SK-N-SH treated with all-trans-retinoic acid at 6 μM for 48 hours (cell line): ENCODE data around the gene TTC7B.

Experiments used
- ATAC-seq: fragments of 200-7000 bp; cut with Tn5 transposase; 3 replicates; pipeline ENCODE4 v1.9.1; 2020; ENCODE audit warnings: mild to moderate bottlenecking, moderate library complexity
- ARNTL ChIP-seq: fragments of 450-650 bp; formaldehyde crosslinking; IDR thresholded peaks from 2 replicates; pipeline ENCODE4 v1.5.0; 2020; ENCODE audit warnings: low read depth, mild to moderate bottlenecking, moderate library complexity, borderline replicate concordance
- BACH2 ChIP-seq: fragments of 250-450 bp; sonication (Bioruptor Pico); IDR thresholded peaks from 2 replicates; pipeline ENCODE4 v1.9.0; 2021; ENCODE audit warnings: mild to moderate bottlenecking, borderline replicate concordance
- CSDC2 ChIP-seq: fragments of 250-450 bp; sonication (Bioruptor Pico); IDR thresholded peaks from 2 replicates; pipeline ENCODE4 v1.5.0; 2020; ENCODE audit warnings: mild to moderate bottlenecking, moderate library complexity
- ESRRG ChIP-seq: fragments of 250-450 bp; sonication (Bioruptor Pico); IDR thresholded peaks from 2 replicates; pipeline ENCODE4 v1.6.1; 2021; ENCODE audit warnings: mild to moderate bottlenecking
- GLIS3 ChIP-seq: fragments of 250-450 bp; sonication (Bioruptor Pico); IDR thresholded peaks from 2 replicates; pipeline ENCODE4 v1.5.0; 2020; ENCODE audit warnings: mild to moderate bottlenecking, moderate library complexity
- ISL1 ChIP-seq: fragments of 250-450 bp; sonication (Bioruptor Pico); IDR thresholded peaks from 2 replicates; pipeline ENCODE4 v2.1.2; 2022; ENCODE audit warnings: mild to moderate bottlenecking, moderate library complexity
- OSR1 ChIP-seq: fragments of 250-450 bp; sonication (Bioruptor Pico); IDR thresholded peaks from 2 replicates; pipeline ENCODE4 v1.8.0; 2022; ENCODE audit warnings: moderate library complexity, mild to moderate bottlenecking, inconsistent platforms
- PPARA ChIP-seq: fragments of 250-450 bp; sonication (Bioruptor Pico); IDR thresholded peaks from 2 replicates; pipeline ENCODE4 v1.5.0; 2020; ENCODE audit warnings: mild to moderate bottlenecking, borderline replicate concordance
- SNAI2 ChIP-seq: fragments of 250-450 bp; sonication (Bioruptor Pico); IDR thresholded peaks from 2 replicates; pipeline ENCODE4 v1.5.0; 2020; ENCODE audit warnings: mild to moderate bottlenecking, moderate library complexity
- TCF4 ChIP-seq: fragments of 250-450 bp; sonication (Bioruptor Pico); IDR thresholded peaks from 2 replicates; pipeline ENCODE4 v1.8.0; 2021; ENCODE audit warnings: mild to moderate bottlenecking, moderate library complexity, borderline replicate concordance
- ZC3H10 ChIP-seq: fragments of 250-450 bp; sonication (Bioruptor Pico); IDR thresholded peaks from 2 replicates; pipeline ENCODE4 v1.5.1; 2021; ENCODE audit warnings: mild to moderate bottlenecking, moderate library complexity
- ZFP3 ChIP-seq: fragments of 250-450 bp; sonication (Bioruptor Pico); IDR thresholded peaks from 2 replicates; pipeline ENCODE4 v1.5.0; 2020; ENCODE audit warnings: mild to moderate bottlenecking, moderate library complexity
- ZNF565 ChIP-seq: fragments of 450-650 bp; formaldehyde crosslinking; conservative IDR thresholded peaks from 2 replicates; pipeline ENCODE4 v1.5.0; 2020; ENCODE audit warnings: low read depth, mild to moderate bottlenecking, moderate library complexity
- ZNF70 ChIP-seq: fragments of 450-650 bp; formaldehyde crosslinking; IDR thresholded peaks from 2 replicates; pipeline ENCODE4 v1.5.0; 2020; ENCODE audit warnings: mild to moderate bottlenecking, moderate library complexity
- ZNF8 ChIP-seq: fragments of 450-650 bp; formaldehyde crosslinking; IDR thresholded peaks from 2 replicates; pipeline ENCODE4 v1.5.0; 2020; ENCODE audit warnings: mild to moderate bottlenecking, moderate library complexity
- TF ChIP-seq, protein P1 (sequence below): fragments of 250-450 bp; sonication (Bioruptor Pico); IDR thresholded peaks from 2 replicates; pipeline ENCODE4 v1.8.0; 2020; ENCODE audit warnings: mild to moderate bottlenecking, moderate library complexity, borderline replicate concordance
- TF ChIP-seq, protein P2 (sequence below): fragments of 250-450 bp; sonication (Bioruptor Pico); IDR thresholded peaks from 2 replicates; pipeline ENCODE4 v1.5.1; 2020; ENCODE audit warnings: low read depth, mild to moderate bottlenecking, moderate library complexity
- TF ChIP-seq, protein P3 (sequence below): fragments of 250-450 bp; sonication (Bioruptor Pico); IDR thresholded peaks from 2 replicates; pipeline ENCODE4 v1.5.0; 2020; ENCODE audit warnings: mild to moderate bottlenecking, moderate library complexity
- TF ChIP-seq, protein P4 (sequence below): fragments of 250-450 bp; sonication (Bioruptor Pico); IDR thresholded peaks from 2 replicates; pipeline ENCODE4 v1.8.0; 2021; ENCODE audit warnings: low read depth, mild to moderate bottlenecking, moderate library complexity, borderline replicate concordance

Gene TTC7B

DNA sequence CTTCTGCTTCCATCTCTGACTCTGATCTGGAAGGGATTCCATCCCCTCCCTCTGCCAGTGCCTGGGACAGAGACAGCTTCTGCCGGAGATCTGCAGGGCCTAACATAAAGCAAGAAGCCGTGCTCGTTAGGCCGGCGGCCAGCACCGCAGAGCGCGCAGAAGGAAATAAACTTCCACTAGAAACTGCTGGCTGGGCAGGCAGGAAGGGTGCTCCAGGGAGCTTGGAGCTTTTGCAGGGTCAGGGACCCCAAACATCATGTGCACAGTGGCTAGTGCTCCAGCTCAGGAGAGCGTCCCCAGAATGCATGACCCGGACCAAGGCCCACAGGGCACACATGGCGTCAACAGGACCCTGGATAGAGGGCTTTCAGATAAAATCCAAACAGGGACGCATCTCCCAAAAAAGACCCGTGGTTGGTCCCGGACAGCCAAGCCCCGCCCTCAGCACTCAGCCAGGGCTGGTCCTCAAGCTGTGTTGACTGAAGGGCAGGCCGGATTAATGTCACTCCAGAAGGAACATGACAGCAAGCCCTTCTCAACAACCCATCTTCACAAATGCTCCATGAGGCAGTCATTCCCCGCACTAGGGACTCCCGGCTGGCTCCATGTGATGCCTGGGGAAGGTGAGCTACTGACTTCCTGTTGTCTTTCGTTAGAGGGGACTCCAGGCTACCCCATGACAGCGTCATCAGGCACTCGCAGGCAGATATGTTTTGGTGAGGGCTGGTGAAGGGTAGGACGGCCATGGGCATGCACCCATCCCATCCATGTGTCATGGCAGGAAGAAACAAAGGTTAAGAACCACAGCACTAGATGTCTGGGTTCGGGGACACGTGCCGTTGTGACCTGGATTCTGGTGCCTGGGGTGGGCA lies 297.9 kb downstream of the TTC7B start:
- TF ChIP-seq ESRRG (CRISPR knock-in tag) (no peak), ZC3H10 (CRISPR knock-in tag) (no peak), ISL1 (CRISPR knock-in tag) (no peak), TCF4 (CRISPR knock-in tag) (no peak), SNAI2 (CRISPR knock-in tag) (no peak), ZNF8 (CRISPR knock-in tag) (no peak), ZNF565 (no peak)
- TF ChIP-seq, protein P1, sequence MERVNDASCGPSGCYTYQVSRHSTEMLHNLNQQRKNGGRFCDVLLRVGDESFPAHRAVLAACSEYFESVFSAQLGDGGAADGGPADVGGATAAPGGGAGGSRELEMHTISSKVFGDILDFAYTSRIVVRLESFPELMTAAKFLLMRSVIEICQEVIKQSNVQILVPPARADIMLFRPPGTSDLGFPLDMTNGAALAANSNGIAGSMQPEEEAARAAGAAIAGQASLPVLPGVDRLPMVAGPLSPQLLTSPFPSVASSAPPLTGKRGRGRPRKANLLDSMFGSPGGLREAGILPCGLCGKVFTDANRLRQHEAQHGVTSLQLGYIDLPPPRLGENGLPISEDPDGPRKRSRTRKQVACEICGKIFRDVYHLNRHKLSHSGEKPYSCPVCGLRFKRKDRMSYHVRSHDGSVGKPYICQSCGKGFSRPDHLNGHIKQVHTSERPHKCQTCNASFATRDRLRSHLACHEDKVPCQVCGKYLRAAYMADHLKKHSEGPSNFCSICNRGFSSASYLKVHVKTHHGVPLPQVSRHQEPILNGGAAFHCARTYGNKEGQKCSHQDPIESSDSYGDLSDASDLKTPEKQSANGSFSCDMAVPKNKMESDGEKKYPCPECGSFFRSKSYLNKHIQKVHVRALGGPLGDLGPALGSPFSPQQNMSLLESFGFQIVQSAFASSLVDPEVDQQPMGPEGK (CRISPR knock-in tag): no peak
- TF ChIP-seq, protein P2, sequence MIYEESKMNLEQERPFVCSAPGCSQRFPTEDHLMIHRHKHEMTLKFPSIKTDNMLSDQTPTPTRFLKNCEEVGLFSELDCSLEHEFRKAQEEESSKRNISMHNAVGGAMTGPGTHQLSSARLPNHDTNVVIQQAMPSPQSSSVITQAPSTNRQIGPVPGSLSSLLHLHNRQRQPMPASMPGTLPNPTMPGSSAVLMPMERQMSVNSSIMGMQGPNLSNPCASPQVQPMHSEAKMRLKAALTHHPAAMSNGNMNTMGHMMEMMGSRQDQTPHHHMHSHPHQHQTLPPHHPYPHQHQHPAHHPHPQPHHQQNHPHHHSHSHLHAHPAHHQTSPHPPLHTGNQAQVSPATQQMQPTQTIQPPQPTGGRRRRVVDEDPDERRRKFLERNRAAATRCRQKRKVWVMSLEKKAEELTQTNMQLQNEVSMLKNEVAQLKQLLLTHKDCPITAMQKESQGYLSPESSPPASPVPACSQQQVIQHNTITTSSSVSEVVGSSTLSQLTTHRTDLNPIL: no peak
- TF ChIP-seq, protein P3, sequence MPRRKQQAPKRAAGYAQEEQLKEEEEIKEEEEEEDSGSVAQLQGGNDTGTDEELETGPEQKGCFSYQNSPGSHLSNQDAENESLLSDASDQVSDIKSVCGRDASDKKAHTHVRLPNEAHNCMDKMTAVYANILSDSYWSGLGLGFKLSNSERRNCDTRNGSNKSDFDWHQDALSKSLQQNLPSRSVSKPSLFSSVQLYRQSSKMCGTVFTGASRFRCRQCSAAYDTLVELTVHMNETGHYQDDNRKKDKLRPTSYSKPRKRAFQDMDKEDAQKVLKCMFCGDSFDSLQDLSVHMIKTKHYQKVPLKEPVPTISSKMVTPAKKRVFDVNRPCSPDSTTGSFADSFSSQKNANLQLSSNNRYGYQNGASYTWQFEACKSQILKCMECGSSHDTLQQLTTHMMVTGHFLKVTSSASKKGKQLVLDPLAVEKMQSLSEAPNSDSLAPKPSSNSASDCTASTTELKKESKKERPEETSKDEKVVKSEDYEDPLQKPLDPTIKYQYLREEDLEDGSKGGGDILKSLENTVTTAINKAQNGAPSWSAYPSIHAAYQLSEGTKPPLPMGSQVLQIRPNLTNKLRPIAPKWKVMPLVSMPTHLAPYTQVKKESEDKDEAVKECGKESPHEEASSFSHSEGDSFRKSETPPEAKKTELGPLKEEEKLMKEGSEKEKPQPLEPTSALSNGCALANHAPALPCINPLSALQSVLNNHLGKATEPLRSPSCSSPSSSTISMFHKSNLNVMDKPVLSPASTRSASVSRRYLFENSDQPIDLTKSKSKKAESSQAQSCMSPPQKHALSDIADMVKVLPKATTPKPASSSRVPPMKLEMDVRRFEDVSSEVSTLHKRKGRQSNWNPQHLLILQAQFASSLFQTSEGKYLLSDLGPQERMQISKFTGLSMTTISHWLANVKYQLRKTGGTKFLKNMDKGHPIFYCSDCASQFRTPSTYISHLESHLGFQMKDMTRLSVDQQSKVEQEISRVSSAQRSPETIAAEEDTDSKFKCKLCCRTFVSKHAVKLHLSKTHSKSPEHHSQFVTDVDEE (CRISPR knock-in tag): no peak
- TF ChIP-seq, protein P4, sequence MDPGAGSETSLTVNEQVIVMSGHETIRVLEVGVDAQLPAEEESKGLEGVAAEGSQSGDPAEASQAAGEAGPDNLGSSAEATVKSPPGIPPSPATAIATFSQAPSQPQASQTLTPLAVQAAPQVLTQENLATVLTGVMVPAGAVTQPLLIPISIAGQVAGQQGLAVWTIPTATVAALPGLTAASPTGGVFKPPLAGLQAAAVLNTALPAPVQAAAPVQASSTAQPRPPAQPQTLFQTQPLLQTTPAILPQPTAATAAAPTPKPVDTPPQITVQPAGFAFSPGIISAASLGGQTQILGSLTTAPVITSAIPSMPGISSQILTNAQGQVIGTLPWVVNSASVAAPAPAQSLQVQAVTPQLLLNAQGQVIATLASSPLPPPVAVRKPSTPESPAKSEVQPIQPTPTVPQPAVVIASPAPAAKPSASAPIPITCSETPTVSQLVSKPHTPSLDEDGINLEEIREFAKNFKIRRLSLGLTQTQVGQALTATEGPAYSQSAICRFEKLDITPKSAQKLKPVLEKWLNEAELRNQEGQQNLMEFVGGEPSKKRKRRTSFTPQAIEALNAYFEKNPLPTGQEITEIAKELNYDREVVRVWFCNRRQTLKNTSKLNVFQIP (CRISPR knock-in tag): no peak
- ATAC-seq: no peak

DNA sequence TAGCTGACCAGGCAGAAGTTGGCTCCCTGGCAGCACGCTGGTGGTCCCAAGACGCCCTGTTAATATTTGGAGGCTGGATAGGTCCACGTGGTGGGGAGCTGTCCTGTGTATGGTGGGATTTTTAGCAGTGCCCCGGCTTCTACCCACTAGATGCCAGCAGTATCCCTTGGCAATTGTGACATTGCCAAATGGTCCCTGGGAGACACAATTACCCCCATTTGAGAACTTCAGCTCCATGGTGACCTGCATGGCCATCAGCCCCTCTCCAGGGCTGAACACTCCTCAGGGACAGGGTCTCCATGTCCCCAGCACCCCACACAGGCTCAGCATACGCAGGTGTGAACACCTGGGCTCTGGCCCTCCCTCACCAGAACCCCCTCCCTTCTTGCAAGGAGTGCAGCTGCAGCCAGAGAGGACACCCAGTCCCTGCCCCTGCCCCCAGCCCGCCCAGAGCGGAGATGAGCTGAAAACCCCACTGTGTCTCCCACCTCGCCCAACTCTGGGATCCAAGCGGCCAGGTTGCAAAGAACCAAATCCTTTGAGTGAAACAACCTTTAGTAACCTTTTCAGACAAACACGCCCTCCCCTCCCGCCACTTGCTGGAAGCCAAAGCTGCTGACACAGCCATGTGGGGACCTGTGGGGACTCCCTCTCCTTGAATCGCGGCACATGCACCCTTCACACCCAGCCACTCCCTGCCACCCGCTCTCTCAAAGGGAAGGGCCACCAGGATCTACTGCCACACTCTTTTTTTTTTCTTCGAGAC lies 299.0 kb downstream of the TTC7B start:
- no peak for ATAC-seq
- TF ChIP-seq, protein P3 (CRISPR knock-in tag): no peak

DNA sequence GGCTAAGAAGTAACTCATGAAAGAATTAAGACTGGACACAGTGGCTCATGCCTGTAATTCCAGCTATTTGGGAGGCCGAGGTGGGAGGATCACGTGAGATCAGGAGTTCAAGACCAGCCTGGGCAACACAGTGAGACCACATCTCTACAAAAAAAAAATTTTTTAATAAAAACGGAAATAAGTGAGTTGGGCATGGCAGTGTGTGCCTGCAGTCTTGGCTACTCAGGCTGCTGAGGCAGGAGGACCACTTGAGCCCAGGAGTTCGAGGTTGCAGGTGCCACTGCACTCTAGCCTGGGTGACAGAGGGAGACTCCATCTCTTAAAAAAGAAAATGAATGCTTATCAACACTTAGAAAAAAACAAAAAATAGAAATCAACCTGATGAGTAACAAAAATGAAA lies 301.7 kb downstream of the TTC7B start:
- ATAC-seq: no peak
- TF ChIP-seq ESRRG (CRISPR knock-in tag): no peak
- TF ChIP-seq, protein P4 (CRISPR knock-in tag): no peak
- no peak for TF ChIP-seq ZNF565
- TF ChIP-seq SNAI2 (CRISPR knock-in tag): no peak
- no peak for TF ChIP-seq ZC3H10 (CRISPR knock-in tag)
- no peak for TF ChIP-seq ZNF70 (CRISPR knock-in tag)
- TF ChIP-seq, protein P2: no peak
- TF ChIP-seq PPARA (CRISPR knock-in tag): no peak
- no peak for TF ChIP-seq ZFP3 (CRISPR knock-in tag)
- no peak for TF ChIP-seq BACH2 (CRISPR knock-in tag)
- TF ChIP-seq OSR1 (CRISPR knock-in tag): no peak
- TF ChIP-seq ISL1 (CRISPR knock-in tag): no peak
- no peak for TF ChIP-seq CSDC2 (CRISPR knock-in tag)
- no peak for TF ChIP-seq GLIS3 (CRISPR knock-in tag)
- TF ChIP-seq, protein P1 (CRISPR knock-in tag): no peak
- TF ChIP-seq ARNTL (CRISPR knock-in tag): no peak
